Smooth muscle cell (in vitro differentiated cells): ENCODE results near the gene ASIC2. TPM values are rescaled to one million over a fixed set of nuclear protein-coding genes. Genes with fewer than 3 reads are reported as not detected.

Experiments
- DNase-seq: peaks from one replicate; lab custom pipeline; 2025; ENCODE audit not compliant: unreplicated experiment; lab: John Stamatoyannopoulos, UW
- H2AFZ ChIP-seq: fragments of 200-600 bp; sonication (generic); 2 replicates; pipeline ENCODE4 v1.6.0; 2016; ENCODE audit warnings: antibody characterized with exemption, low read depth, mild to moderate bottlenecking
- H3F3A ChIP-seq: fragments of 200-600 bp; sonication (generic); 2 replicates; pipeline ENCODE4 v1.6.0; 2017; ENCODE audit warnings: antibody characterized with exemption, low read depth
- H3K27ac ChIP-seq: fragments of 200-600 bp; sonication (generic); 2 replicates; pipeline ENCODE4 v1.5.1; 2016; ENCODE audit warnings: low read depth, mild to moderate bottlenecking
- H3K27me3 ChIP-seq: fragments of 200-600 bp; sonication (generic); 2 replicates; pipeline ENCODE4 v1.6.1; 2016; ENCODE audit warnings: low read depth, mild to moderate bottlenecking
- H3K36me3 ChIP-seq: fragments of 200-600 bp; sonication (generic); 2 replicates; pipeline ENCODE4 v1.5.1; 2016; ENCODE audit warnings: low read depth
- H3K4me1 ChIP-seq: fragments of 200-600 bp; sonication (generic); 2 replicates; pipeline ENCODE4 v1.5.1; 2016; ENCODE audit warnings: low read depth
- H3K4me2 ChIP-seq: fragments of 200-600 bp; sonication (generic); 2 replicates; pipeline ENCODE4 v1.6.0; 2016; ENCODE audit warnings: mild to moderate bottlenecking
- H3K4me3 ChIP-seq: fragments of 200-600 bp; sonication (generic); 2 replicates; pipeline ENCODE4 v1.5.1; 2016; ENCODE audit warnings: mild to moderate bottlenecking
- H3K79me2 ChIP-seq: fragments of 200-600 bp; sonication (generic); 2 replicates; pipeline ENCODE4 v1.6.0; 2016; ENCODE audit warnings: low read depth, mild to moderate bottlenecking
- H3K9ac ChIP-seq: fragments of 200-600 bp; sonication (generic); 2 replicates; pipeline ENCODE4 v1.6.0; 2016; ENCODE audit warnings: low read depth
- H3K9me3 ChIP-seq: fragments of 200-600 bp; sonication (generic); replicated peaks from 2 replicates; pipeline ENCODE4 v1.5.1; 2016; ENCODE audit warnings: low read depth
- H4K20me1 ChIP-seq: fragments of 200-600 bp; sonication (generic); 2 replicates; pipeline ENCODE4 v1.6.0; 2016; ENCODE audit warnings: low read depth
- WGBS: methylation state at CpG from one replicate; pipeline ENCODE4 v1.1.7; 2016; ENCODE audit warnings: low lambda C conversion rate; 5-methylcytosine and 5-hydroxymethylcytosine counted together
- polyA plus RNA-seq: library from polyadenylated mRNA; unstranded; fragments of >200 nt; fragmentation: Nextera tagmentation; extraction: Ambion mirVana; gene quantifications from 2 replicates; pipeline ENCODE4 v1.2.1, GENCODE V29; 2016
- total RNA-seq: library from RNA; depleted of rRNA; stranded (reverse); fragments of >200 nt; gene quantifications from 2 replicates; pipeline ENCODE4 v1.2.3, GENCODE V29; 2014
- TF ChIP-seq, protein P1 (sequence below): fragments of 200-600 bp; sonication (generic); IDR thresholded peaks from 2 replicates; pipeline ENCODE4 v1.5.1; 2017; ENCODE audit warnings: borderline replicate concordance, mild to moderate bottlenecking, antibody characterized with exemption; ENCODE audit not compliant: insufficient read depth, poor library complexity, severe bottlenecking

The ASIC2 gene
- total and polyA plus RNA-seq, 2 experiments from 2014 or later, result 0.18 to 0.23 TPM

GRCh38 chr17:33262266-33263123 is 30.6 kb downstream of the ASIC2 start:
- no peaks in the 10 kb centered on the region for H3K36me3 ChIP-seq
- H3K4me3 ChIP-seq, result no peak overlapping the region
- H3K9ac ChIP-seq, result no peak overlapping the region
- no peaks in the 10 kb centered on the region for H3K4me1 ChIP-seq
- no peaks in the 10 kb centered on the region for H4K20me1 ChIP-seq
- no peaks in the 10 kb centered on the region for H3K9me3 ChIP-seq
- TF ChIP-seq, protein P1, sequence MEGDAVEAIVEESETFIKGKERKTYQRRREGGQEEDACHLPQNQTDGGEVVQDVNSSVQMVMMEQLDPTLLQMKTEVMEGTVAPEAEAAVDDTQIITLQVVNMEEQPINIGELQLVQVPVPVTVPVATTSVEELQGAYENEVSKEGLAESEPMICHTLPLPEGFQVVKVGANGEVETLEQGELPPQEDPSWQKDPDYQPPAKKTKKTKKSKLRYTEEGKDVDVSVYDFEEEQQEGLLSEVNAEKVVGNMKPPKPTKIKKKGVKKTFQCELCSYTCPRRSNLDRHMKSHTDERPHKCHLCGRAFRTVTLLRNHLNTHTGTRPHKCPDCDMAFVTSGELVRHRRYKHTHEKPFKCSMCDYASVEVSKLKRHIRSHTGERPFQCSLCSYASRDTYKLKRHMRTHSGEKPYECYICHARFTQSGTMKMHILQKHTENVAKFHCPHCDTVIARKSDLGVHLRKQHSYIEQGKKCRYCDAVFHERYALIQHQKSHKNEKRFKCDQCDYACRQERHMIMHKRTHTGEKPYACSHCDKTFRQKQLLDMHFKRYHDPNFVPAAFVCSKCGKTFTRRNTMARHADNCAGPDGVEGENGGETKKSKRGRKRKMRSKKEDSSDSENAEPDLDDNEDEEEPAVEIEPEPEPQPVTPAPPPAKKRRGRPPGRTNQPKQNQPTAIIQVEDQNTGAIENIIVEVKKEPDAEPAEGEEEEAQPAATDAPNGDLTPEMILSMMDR, result no peak
- 85% methylated on average over 6 of the region's 6 CpGs for WGBS
- H3K79me2 ChIP-seq, result no peaks in the 10 kb centered on the region
- no peak overlapping the region for H3K4me2 ChIP-seq
- peaks cover 6% of the 10 kb centered on the region for H3K27me3 ChIP-seq
- H3F3A ChIP-seq, result no peaks in the 10 kb centered on the region
- H2AFZ ChIP-seq, result no peak overlapping the region
- no peak overlapping the region for H3K27ac ChIP-seq
- no peak for DNase-seq

- Histone ChIP-seq H3K4me2 (no peak overlapping the region), H3K27me3 (peaks cover 6% of the 10 kb centered on the region), H4K20me1 (no peaks in the 10 kb centered on the region), H3K36me3 (no peaks in the 10 kb centered on the region), H3K4me1 (no peaks in the 10 kb centered on the region), H3K27ac (no peak overlapping the region), H3K79me2 (no peaks in the 10 kb centered on the region), H2AFZ (no peak overlapping the region), H3K9ac (no peak overlapping the region), H3K9me3 (no peaks in the 10 kb centered on the region), H3F3A (no peaks in the 10 kb centered on the region), H3K4me3 (no peak overlapping the region)
- TF ChIP-seq, protein P1, result no peak
- DNase-seq, result no peak
- 95% methylated on average over 10 of the region's 10 CpGs for WGBS
Measured at GRCh38 chr17:33261820-33262219, 31.3 kb downstream of the ASIC2 start.

DNA sequence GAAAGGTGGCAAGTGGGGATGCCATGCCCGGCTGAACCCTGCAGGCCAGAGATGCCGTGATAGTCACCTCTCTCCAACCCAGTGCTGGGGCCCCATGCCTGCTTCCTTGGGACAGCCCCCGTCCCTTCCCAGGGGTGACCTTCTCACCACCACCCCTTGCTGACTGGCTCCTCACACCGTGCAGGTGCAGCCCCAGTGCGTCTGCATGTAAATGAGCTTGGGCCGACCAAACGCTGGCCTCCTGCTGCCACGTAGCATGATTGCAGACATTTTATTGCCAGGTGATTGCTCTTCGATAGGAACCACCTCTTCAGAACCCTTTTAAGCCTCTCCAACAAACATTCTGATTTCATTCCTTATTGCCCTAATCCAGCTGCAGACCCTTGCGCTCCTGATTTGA is 32.5 kb downstream of the ASIC2 start:
- no peaks in the 10 kb centered on the region for H3K9me3 ChIP-seq
- peaks cover 6% of the 10 kb centered on the region for H3K27me3 ChIP-seq
- TF ChIP-seq, protein P1, result no peak
- H3F3A ChIP-seq, result no peaks in the 10 kb centered on the region
- no peak for DNase-seq
- WGBS, result 77% methylated on average over 10 of the region's 10 CpGs
- no peak overlapping the region for H3K4me2 ChIP-seq
- H3K27ac ChIP-seq, result no peak overlapping the region
- H3K4me3 ChIP-seq, result no peak overlapping the region
- H4K20me1 ChIP-seq, result no peaks in the 10 kb centered on the region
- H3K79me2 ChIP-seq, result no peaks in the 10 kb centered on the region
- H3K9ac ChIP-seq, result no peak overlapping the region
- H2AFZ ChIP-seq, result no peak overlapping the region
- no peaks in the 10 kb centered on the region for H3K36me3 ChIP-seq
- no peaks in the 10 kb centered on the region for H3K4me1 ChIP-seq

DNA sequence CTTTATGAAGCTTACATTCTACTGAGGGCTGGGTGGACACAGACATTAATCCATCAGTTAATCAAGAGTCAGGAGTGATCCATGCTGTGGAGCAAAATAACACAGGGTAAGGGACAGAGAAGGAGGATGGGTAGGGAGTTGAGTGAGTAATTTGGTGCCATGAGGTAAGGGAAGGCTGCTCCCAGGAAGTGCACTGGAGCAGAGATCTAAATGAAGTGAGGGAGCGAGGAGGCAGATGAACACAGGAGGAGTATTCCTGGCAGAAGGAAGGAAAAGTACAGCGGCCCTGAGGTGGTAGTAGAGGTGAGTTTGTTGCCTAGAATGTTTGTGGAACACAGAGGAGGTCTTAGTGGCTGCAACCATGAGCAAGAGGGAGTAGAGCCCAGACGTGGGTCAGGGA is 34.8 kb downstream of the ASIC2 start:
- no peaks in the 10 kb centered on the region for H3K4me1 ChIP-seq
- H3F3A ChIP-seq, result no peaks in the 10 kb centered on the region
- DNase-seq, result no peak
- no peaks in the 10 kb centered on the region for H3K79me2 ChIP-seq
- no peak overlapping the region for H3K27ac ChIP-seq
- no peaks in the 10 kb centered on the region for H4K20me1 ChIP-seq
- H3K27me3 ChIP-seq, result peaks cover 11% of the 10 kb centered on the region
- no peak overlapping the region for H3K4me2 ChIP-seq
- H3K4me3 ChIP-seq, result no peak overlapping the region
- no peak overlapping the region for H3K9ac ChIP-seq
- TF ChIP-seq, protein P1, result no peak
- H3K36me3 ChIP-seq, result no peaks in the 10 kb centered on the region
- no peak overlapping the region for H2AFZ ChIP-seq
- no peaks in the 10 kb centered on the region for H3K9me3 ChIP-seq
- 90% methylated on average over 3 of the region's 3 CpGs for WGBS
